GM12801 (cell line): Measurements from ENCODE around the gene CSRP1.

Source experiments
- TF ChIP-seq, protein P1 (sequence below): IDR thresholded peaks from one replicate; pipeline ENCODE4 v1.5.1; 2011; ENCODE audit warnings: control low read depth; ENCODE audit not compliant: insufficient read length; ENCODE audit errors: extremely low read depth

The CSRP1 gene

GRCh38 chr1:201551877-201552731 lies 45.2 kb upstream of the CSRP1 start:
- TF ChIP-seq, protein P1, sequence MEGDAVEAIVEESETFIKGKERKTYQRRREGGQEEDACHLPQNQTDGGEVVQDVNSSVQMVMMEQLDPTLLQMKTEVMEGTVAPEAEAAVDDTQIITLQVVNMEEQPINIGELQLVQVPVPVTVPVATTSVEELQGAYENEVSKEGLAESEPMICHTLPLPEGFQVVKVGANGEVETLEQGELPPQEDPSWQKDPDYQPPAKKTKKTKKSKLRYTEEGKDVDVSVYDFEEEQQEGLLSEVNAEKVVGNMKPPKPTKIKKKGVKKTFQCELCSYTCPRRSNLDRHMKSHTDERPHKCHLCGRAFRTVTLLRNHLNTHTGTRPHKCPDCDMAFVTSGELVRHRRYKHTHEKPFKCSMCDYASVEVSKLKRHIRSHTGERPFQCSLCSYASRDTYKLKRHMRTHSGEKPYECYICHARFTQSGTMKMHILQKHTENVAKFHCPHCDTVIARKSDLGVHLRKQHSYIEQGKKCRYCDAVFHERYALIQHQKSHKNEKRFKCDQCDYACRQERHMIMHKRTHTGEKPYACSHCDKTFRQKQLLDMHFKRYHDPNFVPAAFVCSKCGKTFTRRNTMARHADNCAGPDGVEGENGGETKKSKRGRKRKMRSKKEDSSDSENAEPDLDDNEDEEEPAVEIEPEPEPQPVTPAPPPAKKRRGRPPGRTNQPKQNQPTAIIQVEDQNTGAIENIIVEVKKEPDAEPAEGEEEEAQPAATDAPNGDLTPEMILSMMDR: no peak

DNA sequence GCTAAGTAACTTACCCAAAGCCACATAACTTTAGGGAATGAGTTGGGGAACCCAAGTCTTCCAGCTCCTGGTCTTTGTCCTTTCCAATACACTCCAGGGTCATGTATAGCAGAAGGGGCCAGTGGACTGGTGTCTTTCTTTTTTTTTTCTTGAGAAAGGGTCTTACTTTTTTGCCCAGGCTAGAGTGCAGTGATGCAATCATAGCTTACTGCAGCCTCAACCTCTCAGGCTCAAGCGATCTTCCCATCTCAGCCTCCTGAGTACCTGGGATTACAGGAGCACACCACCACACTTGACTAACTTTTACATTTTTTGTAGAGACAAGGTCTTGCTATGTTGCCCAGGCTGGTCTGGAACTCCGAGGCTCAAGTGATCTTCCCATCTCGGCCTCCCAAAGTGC lies 44.2 kb upstream of the CSRP1 start:
- TF ChIP-seq, protein P1: no peak

- TF ChIP-seq, protein P1: no peak
These were observed 39.0 kb upstream of the CSRP1 start for GRCh38 chr1:201545851-201546492.

DNA sequence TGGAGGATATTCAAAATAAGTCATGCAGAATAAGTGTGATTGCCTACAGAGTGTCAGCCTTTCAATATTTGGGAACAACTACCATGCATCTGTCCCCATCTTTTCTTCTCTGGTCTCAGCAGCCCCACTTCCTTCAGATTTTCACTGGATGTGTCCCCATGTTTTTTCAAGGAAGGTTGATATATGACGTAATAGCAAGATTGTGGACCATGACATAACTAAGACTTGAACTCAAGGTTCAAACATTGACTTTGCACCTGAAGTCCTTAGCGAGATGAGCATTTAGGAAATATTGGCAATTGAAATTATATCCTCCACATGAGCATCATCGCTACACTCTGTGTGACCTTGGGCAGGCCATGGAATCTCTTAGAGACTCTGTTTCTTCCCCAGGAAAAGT lies 37.8 kb upstream of the CSRP1 start:
- TF ChIP-seq, protein P1: no peak

GRCh38 chr1:201543871-201544642 lies 37.1 kb upstream of the CSRP1 start:
- TF ChIP-seq, protein P1: no peak

DNA sequence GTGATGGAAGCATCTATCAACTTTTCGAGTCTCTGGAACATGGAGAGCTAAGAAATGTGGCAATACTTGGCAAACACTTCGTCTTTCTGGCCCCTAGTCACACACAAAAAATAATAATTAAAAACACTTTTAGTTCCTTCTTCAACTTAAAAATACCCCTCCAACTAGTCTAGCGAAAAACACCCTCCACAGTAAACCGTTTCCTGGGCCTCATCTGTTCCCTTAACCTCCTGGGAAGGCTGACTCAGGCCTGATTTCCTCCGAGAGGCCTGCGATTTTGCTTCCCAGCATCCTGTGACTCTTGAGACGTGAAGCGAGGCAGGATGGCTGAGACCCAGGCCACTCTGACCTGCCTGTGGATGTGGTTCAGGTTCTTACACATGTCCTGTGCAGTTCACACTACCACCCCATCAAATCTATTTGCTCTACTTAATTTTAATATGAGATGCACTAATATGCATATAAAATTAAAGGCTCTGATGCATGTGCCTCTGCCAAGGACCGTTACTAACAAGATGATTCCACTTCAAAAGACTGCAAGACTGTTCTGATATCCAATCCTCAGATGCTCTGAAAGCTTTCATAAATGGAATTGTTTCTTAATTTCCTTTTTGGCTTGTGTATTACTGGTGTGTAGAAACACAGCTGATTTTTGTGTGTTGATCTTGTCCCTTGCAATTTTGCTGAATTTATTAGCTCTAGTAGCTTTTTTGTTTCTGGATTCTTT lies 35.5 kb upstream of the CSRP1 start:
- TF ChIP-seq, protein P1: no peak
